IMR-90 (cell line): ENCODE measurements around the gene ARHGEF38. TPM values are rescaled to one million over a fixed set of nuclear protein-coding genes. Genes with fewer than 3 reads are reported as not detected.

Source experiments
- microRNA-seq, 2 experiments: library from miRNA; stranded (forward) in 1 of 2; unstranded in 1 of 2; fragments of 10-50 nt in 1 of 2; fragments of <30 nt in 1 of 2; gene quantifications in 1 of 2; microRNA quantifications in 1 of 2; one replicate each; pipeline versions ENCODE3 to v1.1.0; 2013 to 2020; ENCODE audit not compliant: insufficient read depth in 1 of 2, insufficient read length in 1 of 2, unreplicated experiment in 1 of 2
- polyA plus RNA-seq, 3 experiments: library from polyadenylated mRNA; depleted of rRNA; stranded (reverse); fragments of >200 nt; gene quantifications; 2 replicates each; pipeline ENCODE4 v1.2.3, GENCODE V29; 2012; ENCODE audit warnings: low replicate concordance in 1 of 3
- small RNA-seq, 5 experiments: library from RNA; depleted of rRNA; stranded (forward); fragments of <200 nt; gene quantifications; one replicate each; pipeline ENCODE3, GENCODE V24; 2012
- total RNA-seq: library from RNA; depleted of rRNA; stranded (reverse); fragments of >200 nt; gene quantifications from 2 replicates; pipeline ENCODE4 v1.2.3, GENCODE V29; 2012; rRNA removed

ARHGEF38 gene
- total and polyA plus RNA-seq, 2 of the 4 experiments (the other 2 are of a cell fraction): not detected

Small RNA genes lying within 50 kb of the gene (microRNA-seq; reads per million reads assigned to microRNA genes)
- gene ATP5F1EP1 (ENCODE audit: insufficient read depth, insufficient read length): not detected

Small RNA genes lying within 50 kb of the gene (small RNA-seq; reads per million reads assigned to genes)
- gene ATP5F1EP1: 0 reads per million in 5 experiments

Other genes starting within 250 kb of the ARHGEF38 start
- 52.5 and 66.7 TPM in 2 replicates for gene PPA2, start 78.6 kb upstream of the ARHGEF38 start, total RNA-seq
- 43.1 and 46.9 TPM in 2 replicates for gene PPA2, start 78.6 kb upstream of the ARHGEF38 start, polyA plus RNA-seq (2012; rRNA removed)
- gene INTS12, start 156.1 kb downstream of the ARHGEF38 start, total RNA-seq: 30.8 and 36.0 TPM in 2 replicates
- gene INTS12, start 156.1 kb downstream of the ARHGEF38 start, polyA plus RNA-seq (2012; rRNA removed): 27.5 and 27.7 TPM in 2 replicates
- 16.7 and 20.3 TPM in 2 replicates for gene GSTCD, start 156.2 kb downstream of the ARHGEF38 start, total RNA-seq
- 4.1 and 5.2 TPM in 2 replicates for gene GSTCD, start 156.2 kb downstream of the ARHGEF38 start, polyA plus RNA-seq (2012; rRNA removed)